Endothelial cell of umbilical vein (primary cell): Measurements from ENCODE around the gene PLEKHF1. TPM values are rescaled to one million over a fixed set of nuclear protein-coding genes. Genes with fewer than 3 reads are reported as not detected.

Experiments used
- BruUV-seq: library from RNA; stranded (reverse); fragments of 400-500 nt; replicated peaks from 2 replicates; lab custom pipeline; 2021; lab: Mats Ljungman, UMichigan
- CTCF ChIA-PET: fragments of 300-600, 350-600 bp; sonication (Branson Sonifier 250); formaldehyde crosslinking; loops from one replicate; lab custom pipeline; 2021; ENCODE audit warnings: antibody characterized with exemption, inconsistent platforms; lab: Charles Lee
- POLR2A ChIA-PET: fragments of 300-600, 350-600 bp; sonication (Branson Sonifier 250); formaldehyde crosslinking; loops from one replicate; lab custom pipeline; 2021; ENCODE audit warnings: antibody characterized with exemption, inconsistent platforms; lab: Charles Lee
- DNase-seq: peaks from one replicate; pipeline ENCODE4 v3.0.0-alpha.2; 2011; ENCODE audit warnings: low read depth, low spot score
- FAIRE-seq: peaks from 2 replicates; lab custom pipeline; 2011; peaks lifted over from hg19 to GRCh38; lab: Jason Lieb, UNC
- H2AFZ ChIP-seq: 2 replicates; pipeline ENCODE4 v1.6.0; 2012; ENCODE audit warnings: low read depth, low read length, control low read depth, inconsistent platforms
- H3K27ac ChIP-seq: 2 replicates; pipeline ENCODE4 v1.5.1; 2011; ENCODE audit warnings: low read depth, mild to moderate bottlenecking, control low read depth, low read length, moderate library complexity; ENCODE audit not compliant: insufficient read depth
- H3K27me3 ChIP-seq, 2 experiments: 2 replicates each; pipeline versions ENCODE4 v1.6.0 to v1.6.1; 2011; ENCODE audit warnings: low read length in 2 of 2, mixed read lengths in 1 of 2; ENCODE audit not compliant: control insufficient read depth in 2 of 2, insufficient read depth in 2 of 2
- H3K36me3 ChIP-seq, 2 experiments: 2 replicates in 1 of 2; 3 replicates in 1 of 2; pipeline ENCODE4 v1.5.1; 2011; ENCODE audit warnings: low read length in 2 of 2, mild to moderate bottlenecking in 1 of 2, moderate library complexity in 1 of 2; ENCODE audit not compliant: control insufficient read depth in 2 of 2, insufficient read depth in 2 of 2; ENCODE audit errors: extremely low read depth in 1 of 2
- H3K4me1 ChIP-seq: 3 replicates; pipeline ENCODE4 v1.5.1; 2011; ENCODE audit warnings: mild to moderate bottlenecking, low read length; ENCODE audit not compliant: control insufficient read depth, insufficient read depth; ENCODE audit errors: extremely low read depth
- H3K4me2 ChIP-seq: 2 replicates; pipeline ENCODE4 v1.6.1; 2011; ENCODE audit warnings: low read length, control low read depth, mixed read lengths; ENCODE audit not compliant: insufficient read depth
- H3K4me3 ChIP-seq, 3 experiments: fragments of 200-600 bp in 1 of 3; sonication (generic), shearing (Covaris generic) in 1 of 3; replicated peaks in 1 of 3; 2 replicates each; pipeline ENCODE4 v1.5.1; 2011 to 2016; ENCODE audit warnings: control low read depth in 3 of 3, low read length in 3 of 3, mild to moderate bottlenecking in 2 of 3, inconsistent platforms in 1 of 3, low read depth in 1 of 3, moderate library complexity in 1 of 3; ENCODE audit not compliant: insufficient read depth in 1 of 3
- H3K79me2 ChIP-seq: 2 replicates; pipeline ENCODE4 v1.6.0; 2012; ENCODE audit warnings: low read length, inconsistent platforms; ENCODE audit not compliant: control insufficient read depth, insufficient read depth
- H3K9ac ChIP-seq: replicated peaks from 2 replicates; pipeline ENCODE3; 2011; ENCODE audit warnings: low read length, control low read depth; ENCODE audit not compliant: insufficient read depth; ENCODE audit errors: extremely low read depth
- H3K9me1 ChIP-seq: replicated peaks from 3 replicates; pipeline ENCODE4 v1.6.0; 2011; ENCODE audit warnings: mild to moderate bottlenecking, low read length; ENCODE audit not compliant: control insufficient read depth, insufficient read depth; ENCODE audit errors: extremely low read depth
- H3K9me3 ChIP-seq: replicated peaks from 2 replicates; pipeline ENCODE4 v1.5.1; 2012; ENCODE audit warnings: low read length, inconsistent platforms; ENCODE audit not compliant: control insufficient read depth, insufficient read depth
- H4K20me1 ChIP-seq: replicated peaks from 2 replicates; pipeline ENCODE3; 2011; ENCODE audit warnings: mild to moderate bottlenecking, low read length; ENCODE audit not compliant: control insufficient read depth, insufficient read depth; ENCODE audit errors: extremely low read depth
- CTCF ChIP-seq, 2 donors: IDR thresholded peaks; 1 replicate in 1 of 2; 2 replicates in 1 of 2; pipeline ENCODE4 v1.5.1; 2011; ENCODE audit warnings: low read length in 2 of 2, mild to moderate bottlenecking in 2 of 2, moderate library complexity in 2 of 2, control low read depth in 1 of 2, inconsistent platforms in 1 of 2, low read depth in 1 of 2; ENCODE audit not compliant: insufficient read depth in 1 of 2; ENCODE audit errors: extremely low read depth in 1 of 2
- EZH2 ChIP-seq: IDR thresholded peaks from 2 replicates; pipeline ENCODE4 v1.6.1; 2012; ENCODE audit warnings: borderline replicate concordance, low read depth, mild to moderate bottlenecking, moderate library complexity, low read length, inconsistent platforms; ENCODE audit not compliant: severe bottlenecking
- FOS ChIP-seq: IDR thresholded peaks from 2 replicates; pipeline ENCODE4 v1.6.1; 2011; ENCODE audit warnings: mild to moderate bottlenecking, low read length, moderate library complexity, borderline replicate concordance; ENCODE audit not compliant: insufficient read depth
- GATA2 ChIP-seq: IDR thresholded peaks from 2 replicates; pipeline ENCODE4 v1.7.0; 2011; ENCODE audit warnings: low read depth, mild to moderate bottlenecking, moderate library complexity, mixed read lengths, low read length; ENCODE audit not compliant: insufficient read length, insufficient read depth
- JUN ChIP-seq: IDR thresholded peaks from 2 replicates; pipeline ENCODE4 v1.6.1; 2011; ENCODE audit warnings: borderline replicate concordance, low read depth; ENCODE audit not compliant: insufficient read length, insufficient read depth
- MAX ChIP-seq: IDR thresholded peaks from 2 replicates; pipeline ENCODE4 v1.6.1; 2011; ENCODE audit not compliant: insufficient read depth, insufficient read length
- MYC ChIP-seq: IDR thresholded peaks from one replicate; pipeline ENCODE4 v1.6.1; 2011; ENCODE audit warnings: mild to moderate bottlenecking, low read depth, low read length
- POLR2A ChIP-seq: IDR thresholded peaks from 2 replicates; pipeline ENCODE4 v1.6.1; 2012; ENCODE audit warnings: low read depth, mild to moderate bottlenecking, control low read depth, low read length
- POLR2AphosphoS5 ChIP-seq: IDR thresholded peaks from 2 replicates; pipeline ENCODE4 v1.6.1; 2012; ENCODE audit warnings: low read depth, mild to moderate bottlenecking, control low read depth, low read length, moderate library complexity; ENCODE audit not compliant: insufficient read depth
- dilution Hi-C: fragments of 300-500 bp; cut with MboI; formaldehyde crosslinking; loops from one replicate; pipeline ENCODE4 v1.15.0; 2019; ENCODE audit warnings: low sequenced_read_pairs; ENCODE audit not compliant: extremely low pct_ligation_motif_present
- intact Hi-C: fragments of 100-400 bp; cut with micrococcal nuclease; formaldehyde crosslinking; loops from one replicate; pipeline ENCODE4 v1.10.0; 2022
- polyA plus RNA-seq, 4 experiments: library from polyadenylated mRNA; depleted of rRNA in 3 of 4; stranded (reverse) in 3 of 4; unstranded in 1 of 4; fragments of >200 nt; gene quantifications; 2 replicates each; pipeline versions ENCODE4 v1.2.1 to v1.2.3, GENCODE V29; 2011 to 2012; ENCODE audit warnings: missing spikeins in 1 of 4
- total RNA-seq: library from RNA; stranded (reverse); gene quantifications from 2 replicates; pipeline ENCODE4 v1.2.3, GENCODE V29; 2021

PLEKHF1 gene
- total and polyA plus RNA-seq, 2 donors (not counting 3 experiments of a cell fraction or from before 2014, with no cell fraction given) = 5.5 TPM

- Histone ChIP-seq H3K9me1 (no peaks in the 10 kb centered on the region), H3K36me3 (peaks cover 0 to 5% of the 10 kb centered on the region in 2 experiments), H4K20me1 (no peaks in the 10 kb centered on the region), H3K27me3 (no peaks in the 10 kb centered on the region), H2AFZ (peak overlapping the region; percentile 68), H3K4me3 (no peak overlapping the region), H3K9ac (no peak overlapping the region), H3K27ac (no peak overlapping the region), H3K9me3 (no peaks in the 10 kb centered on the region), H3K4me2 (no peak overlapping the region), H3K79me2 (no peaks in the 10 kb centered on the region), H3K4me1 (peaks cover 6% of the 10 kb centered on the region)
- CTCF ChIA-PET = interaction anchor here (1.3 to 2.0 kb wide), 2 partner anchors 36 to 49 kb away, joined by 4 to 5 read pairs; no protein-coding TSS in a partner anchor
- dilution Hi-C loops (no loop called here), intact Hi-C loops (loop anchor here (1.0 kb wide), 1 partner anchor 14 kb away; no protein-coding TSS in a partner anchor)
- FAIRE-seq = peak; percentile 8
- no peak for DNase-seq
- BruUV-seq = no TSS peak
- POLR2A ChIA-PET = no interaction called here
- TF ChIP-seq CTCF (IDR thresholded peaks at IDR 0.05; ENCODE audit: extremely low read depth in 1 of 2, insufficient read depth in 1 of 2, low read depth in 1 of 2, low read length in 2 of 2) (no peak), FOS (no peak), POLR2A (no peak), JUN (no peak), MAX (no peak), EZH2 (no peak), MYC (no peak), GATA2 (no peak), POLR2AphosphoS5 (no peak)
Observed at GRCh38 chr19:29680447-29680846, 15.2 kb downstream of the PLEKHF1 start.
